ENCODE data around the gene TMPO. TPM values are rescaled to one million over a fixed set of nuclear protein-coding genes. Genes with fewer than 3 reads are reported as not detected.
A peak's percentile ranks its signal among the peaks of the same experiment; 100 is the strongest.

TMPO gene
- total RNA-seq, 4 donors from 2014 or later = 59.7 to 256 (median 93.8) TPM

DNA sequence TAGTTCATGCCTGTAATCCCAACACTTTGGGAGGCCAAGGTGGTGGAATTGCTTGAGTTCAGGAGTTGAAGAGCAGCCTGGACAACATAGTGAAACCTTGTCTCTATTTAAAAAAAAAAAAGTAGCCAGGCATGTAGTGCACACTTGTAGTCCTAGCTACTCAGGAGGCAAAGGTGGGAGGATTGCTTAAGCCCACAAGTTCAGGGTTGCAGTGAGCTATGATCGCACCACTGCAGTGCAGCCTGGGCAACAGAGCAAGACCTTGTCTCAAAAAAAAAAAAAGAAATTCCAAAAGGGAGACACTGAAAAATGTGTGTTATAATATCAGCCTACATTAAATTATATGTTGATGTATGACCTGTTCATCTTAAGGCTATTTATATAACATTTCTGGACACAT, 14.7 kb downstream of the TMPO start:
- no peak for DNase-seq
- no peaks in the 10 kb centered on the region for H3K9me3 ChIP-seq
- no peaks in the 10 kb centered on the region for H3K4me1 ChIP-seq
- H3K36me3 ChIP-seq = no peaks in the 10 kb centered on the region
- no peak overlapping the region for H3K4me3 ChIP-seq
- intact Hi-C loops (cut with DNase I; ENCODE audit: low total_unique reads) = no loop called here
- H3K27ac ChIP-seq = no peak overlapping the region
- TF ChIP-seq POLR2A (IDR thresholded peaks at IDR 0.05) = no peak
- TF ChIP-seq, protein P1, sequence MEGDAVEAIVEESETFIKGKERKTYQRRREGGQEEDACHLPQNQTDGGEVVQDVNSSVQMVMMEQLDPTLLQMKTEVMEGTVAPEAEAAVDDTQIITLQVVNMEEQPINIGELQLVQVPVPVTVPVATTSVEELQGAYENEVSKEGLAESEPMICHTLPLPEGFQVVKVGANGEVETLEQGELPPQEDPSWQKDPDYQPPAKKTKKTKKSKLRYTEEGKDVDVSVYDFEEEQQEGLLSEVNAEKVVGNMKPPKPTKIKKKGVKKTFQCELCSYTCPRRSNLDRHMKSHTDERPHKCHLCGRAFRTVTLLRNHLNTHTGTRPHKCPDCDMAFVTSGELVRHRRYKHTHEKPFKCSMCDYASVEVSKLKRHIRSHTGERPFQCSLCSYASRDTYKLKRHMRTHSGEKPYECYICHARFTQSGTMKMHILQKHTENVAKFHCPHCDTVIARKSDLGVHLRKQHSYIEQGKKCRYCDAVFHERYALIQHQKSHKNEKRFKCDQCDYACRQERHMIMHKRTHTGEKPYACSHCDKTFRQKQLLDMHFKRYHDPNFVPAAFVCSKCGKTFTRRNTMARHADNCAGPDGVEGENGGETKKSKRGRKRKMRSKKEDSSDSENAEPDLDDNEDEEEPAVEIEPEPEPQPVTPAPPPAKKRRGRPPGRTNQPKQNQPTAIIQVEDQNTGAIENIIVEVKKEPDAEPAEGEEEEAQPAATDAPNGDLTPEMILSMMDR (IDR thresholded peaks at IDR 0.05) = no peak
- H3K27me3 ChIP-seq = no peaks in the 10 kb centered on the region

DNA sequence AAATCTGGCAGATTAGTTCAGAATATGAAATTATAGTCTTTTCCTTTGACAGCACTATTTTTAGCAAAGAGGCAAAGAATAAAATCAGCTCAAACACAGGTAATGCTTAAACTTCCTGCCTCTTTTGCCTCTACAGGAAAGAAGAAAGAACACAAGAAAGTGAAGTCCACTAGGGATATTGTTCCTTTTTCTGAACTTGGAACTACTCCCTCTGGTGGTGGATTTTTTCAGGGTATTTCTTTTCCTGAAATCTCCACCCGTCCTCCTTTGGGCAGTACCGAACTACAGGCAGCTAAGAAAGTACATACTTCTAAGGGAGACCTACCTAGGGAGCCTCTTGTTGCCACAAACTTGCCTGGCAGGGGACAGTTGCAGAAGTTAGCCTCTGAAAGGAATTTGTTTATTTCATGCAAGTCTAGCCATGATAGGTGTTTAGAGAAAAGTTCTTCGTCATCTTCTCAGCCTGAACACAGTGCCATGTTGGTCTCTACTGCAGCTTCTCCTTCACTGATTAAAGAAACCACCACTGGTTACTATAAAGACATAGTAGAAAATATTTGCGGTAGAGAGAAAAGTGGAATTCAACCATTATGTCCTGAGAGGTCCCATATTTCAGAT, 17.4 kb downstream of the TMPO start:
- Histone ChIP-seq H3K36me3 (no peaks in the 10 kb centered on the region), H3K9me3 (no peaks in the 10 kb centered on the region), H3K27ac (no peak overlapping the region), H3K4me1 (no peaks in the 10 kb centered on the region), H3K27me3 (no peaks in the 10 kb centered on the region), H3K4me3 (no peak overlapping the region)
- intact Hi-C loops (cut with DNase I; ENCODE audit: low total_unique reads) = no loop called here
- DNase-seq = no peak
- TF ChIP-seq, protein P1 (IDR thresholded peaks at IDR 0.05) = peak; percentile 14 to 37 (median 22)
- TF ChIP-seq POLR2A (IDR thresholded peaks at IDR 0.05) = no peak

DNA sequence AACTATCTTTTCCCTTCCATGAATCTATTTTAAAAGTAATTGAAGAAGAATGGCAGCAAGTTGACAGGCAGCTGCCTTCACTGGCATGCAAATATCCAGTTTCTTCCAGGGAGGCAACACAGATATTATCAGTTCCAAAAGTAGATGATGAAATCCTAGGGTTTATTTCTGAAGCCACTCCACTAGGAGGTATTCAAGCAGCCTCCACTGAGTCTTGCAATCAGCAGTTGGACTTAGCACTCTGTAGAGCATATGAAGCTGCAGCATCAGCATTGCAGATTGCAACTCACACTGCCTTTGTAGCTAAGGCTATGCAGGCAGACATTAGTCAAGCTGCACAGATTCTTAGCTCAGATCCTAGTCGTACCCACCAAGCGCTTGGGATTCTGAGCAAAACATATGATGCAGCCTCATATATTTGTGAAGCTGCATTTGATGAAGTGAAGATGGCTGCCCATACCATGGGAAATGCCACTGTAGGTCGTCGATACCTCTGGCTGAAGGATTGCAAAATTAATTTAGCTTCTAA, 18.4 kb downstream of the TMPO start:
- TF ChIP-seq POLR2A (IDR thresholded peaks at IDR 0.05) = no peak
- TF ChIP-seq, protein P1 (IDR thresholded peaks at IDR 0.05) = no peak
- Histone ChIP-seq H3K4me1 (no peaks in the 10 kb centered on the region), H3K9me3 (no peaks in the 10 kb centered on the region), H3K4me3 (no peak overlapping the region), H3K27me3 (no peaks in the 10 kb centered on the region), H3K27ac (no peak overlapping the region), H3K36me3 (no peaks in the 10 kb centered on the region)
- DNase-seq = no peak
- intact Hi-C loops (cut with DNase I; ENCODE audit: low total_unique reads) = no loop called here

DNA sequence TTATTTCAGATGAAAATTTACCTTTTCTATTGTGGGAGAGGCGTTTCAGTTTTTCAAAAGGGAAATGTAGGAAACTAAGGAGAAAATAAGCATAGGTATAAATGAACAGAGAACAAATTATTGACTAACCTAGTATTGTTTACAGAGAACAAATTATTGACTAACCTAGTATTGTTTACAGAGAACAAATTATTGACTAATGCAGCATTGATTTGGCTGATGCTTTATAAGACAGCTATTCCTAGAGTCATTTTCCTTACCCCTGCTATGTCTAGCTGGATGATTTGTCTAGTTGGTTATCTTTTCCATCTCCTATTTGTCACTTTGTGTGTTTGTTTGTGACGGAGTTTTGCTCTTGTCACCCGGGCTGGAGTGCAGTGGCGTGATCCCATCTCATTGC, 22.6 kb downstream of the TMPO start:
- H3K36me3 ChIP-seq = no peaks in the 10 kb centered on the region

DNA sequence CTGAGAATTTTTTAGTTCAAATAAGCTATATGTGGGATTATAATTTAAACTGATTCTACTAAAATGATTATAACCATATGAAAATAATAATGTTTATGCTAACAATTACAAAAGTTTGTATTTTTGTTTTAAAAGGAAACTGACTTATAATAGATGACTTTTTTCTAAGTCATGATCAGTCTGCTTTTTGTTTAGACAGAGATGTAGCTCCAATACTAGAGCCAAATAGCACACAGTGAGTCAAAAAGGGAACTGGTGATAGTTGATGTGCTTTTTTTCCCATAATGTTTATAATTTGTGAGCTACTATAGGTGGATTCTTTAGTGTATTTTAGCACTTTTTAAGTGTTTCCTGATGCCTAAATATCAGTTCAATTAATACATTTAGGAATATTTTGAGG, 28.3 kb downstream of the TMPO start:
- TF ChIP-seq, protein P1 (IDR thresholded peaks at IDR 0.05) = no peak
- TF ChIP-seq POLR2A (IDR thresholded peaks at IDR 0.05) = no peak
- no peak for DNase-seq
- no peaks in the 10 kb centered on the region for H3K4me1 ChIP-seq
- H3K9me3 ChIP-seq = no peaks in the 10 kb centered on the region
- H3K27ac ChIP-seq = no peak overlapping the region
- H3K36me3 ChIP-seq = no peaks in the 10 kb centered on the region
- intact Hi-C loops (cut with DNase I; ENCODE audit: low total_unique reads) = no loop called here
- no peak overlapping the region for H3K4me3 ChIP-seq
- no peaks in the 10 kb centered on the region for H3K27me3 ChIP-seq

More for the DNA sequence above, 22.6 kb downstream of the TMPO start:
- DNase-seq = no peak
- Histone ChIP-seq H3K9me3 (no peaks in the 10 kb centered on the region), H3K27me3 (no peaks in the 10 kb centered on the region), H3K27ac (no peak overlapping the region), H3K4me1 (no peaks in the 10 kb centered on the region), H3K4me3 (no peak overlapping the region)
- intact Hi-C loops (cut with DNase I; ENCODE audit: low total_unique reads) = no loop called here
- TF ChIP-seq POLR2A (IDR thresholded peaks at IDR 0.05) = no peak
- TF ChIP-seq, protein P1 (IDR thresholded peaks at IDR 0.05) = no peak

Measured in uterus (tissue), 4 donors.